Sigmoid colon (tissue), 7 donors: ENCODE measurements around the gene FBLN7. TPM values are rescaled to one million over a fixed set of nuclear protein-coding genes. Genes with fewer than 3 reads are reported as not detected.

Experiments
- DNase-seq: peaks from one replicate; pipeline ENCODE4 v3.0.0-alpha.2; 2019
- H3K27ac ChIP-seq, 4 donors: fragments of 200-600 bp; sonication (generic); one replicate each; pipeline ENCODE4 v1.5.1; 2016 to 2019; ENCODE audit warnings: mild to moderate bottlenecking in 1 of 4
- H3K27me3 ChIP-seq, 3 donors: fragments of 200-600 bp; sonication (generic); one replicate each; pipeline ENCODE4 v1.5.1; 2019; ENCODE audit warnings: mild to moderate bottlenecking in 1 of 3
- H3K36me3 ChIP-seq, 4 donors: fragments of 200-600 bp; sonication (generic); one replicate each; pipeline ENCODE4 v1.5.1; 2016 to 2019
- H3K4me1 ChIP-seq, 4 donors: fragments of 200-600 bp; sonication (generic); one replicate each; pipeline ENCODE4 v1.5.1; 2017 to 2019
- H3K4me3 ChIP-seq, 4 donors: fragments of 200-600 bp; sonication (generic); one replicate each; pipeline ENCODE4 v1.5.1; 2017 to 2019; ENCODE audit warnings: mild to moderate bottlenecking in 2 of 4, moderate library complexity in 1 of 4
- H3K9me3 ChIP-seq, 4 donors: fragments of 200-600 bp in 3 of 4; sonication (generic) in 3 of 4; one replicate each; pipeline versions ENCODE4 v1.5.1 to v1.6.1; 2013 to 2019
- CTCF ChIP-seq, 4 experiments: fragments of 450-650 bp in 3 of 4; fragments of 200-600 bp in 1 of 4; IDR thresholded peaks; one replicate each; pipeline ENCODE4 v1.5.1; 2016 to 2019; ENCODE audit warnings: antibody characterized with exemption in 4 of 4, mild to moderate bottlenecking in 3 of 4, moderate library complexity in 2 of 4
- EP300 ChIP-seq, 4 donors: sonication (generic); formaldehyde crosslinking; IDR thresholded peaks; one replicate each; pipeline ENCODE4 v1.6.1; 2017; ENCODE audit warnings: antibody characterized with exemption in 4 of 4
- POLR2A ChIP-seq, 2 donors: fragments of 450-650 bp; IDR thresholded peaks; one replicate each; pipeline ENCODE4 v1.6.1; 2016; ENCODE audit warnings: antibody characterized with exemption in 2 of 2, mild to moderate bottlenecking in 2 of 2, moderate library complexity in 2 of 2
- POLR2AphosphoS5 ChIP-seq, 4 donors: sonication (generic); formaldehyde crosslinking; IDR thresholded peaks; one replicate each; pipeline ENCODE4 v1.6.1; 2017; ENCODE audit warnings: antibody characterized with exemption in 4 of 4
- WGBS, 2 donors: extraction: QIAGEN DNeasy Blood & Tissue Kit; methylation state at CpG; one replicate each; pipeline ENCODE4 v1.1.7; 2013; 5-methylcytosine and 5-hydroxymethylcytosine counted together
- intact Hi-C: fragments of 100-400 bp; cut with DNase I; formaldehyde crosslinking; loops from one replicate; pipeline ENCODE4 v1.15.1; 2023
- polyA plus RNA-seq, 3 donors: library from polyadenylated mRNA; stranded (reverse); fragments of 200-250 nt; gene quantifications; one replicate each; pipeline ENCODE4 v1.2.3, GENCODE V29; 2013
- total RNA-seq, 4 donors: library from RNA; depleted of rRNA; stranded (reverse); fragments of >200 nt; gene quantifications; one replicate each; pipeline ENCODE4 v1.1.0, GENCODE V29; 2016
- donor health status: healthy with polysubstance abuse.
- donor health status: Bipolar disorder and iron deficiency.
- donor health status: healthy.

FBLN7 gene
- total and polyA plus RNA-seq, 7 donors: 0.95 to 3.3 (median 1.1) TPM; not detected in 2

GRCh38 chr2:112144966-112145365 is 6.8 kb downstream of the FBLN7 start:
- DNase-seq: no peak
- Histone ChIP-seq H3K4me3 (no peak overlapping the region), H3K4me1 (peaks cover 0 to 5% (median 1%) of the 10 kb centered on the region in 4 donors), H3K9me3 (no peaks in the 10 kb centered on the region), H3K27me3 (peaks cover 0 to 11% (median 8%) of the 10 kb centered on the region in 3 donors), H3K36me3 (no peaks in the 10 kb centered on the region), H3K27ac (no peak overlapping the region)
- WGBS, 2 donors: 91 to 94% methylated on average over 6 of the region's 6 CpGs
- TF ChIP-seq POLR2A (IDR thresholded peaks at IDR 0.05) (no peak), POLR2AphosphoS5 (IDR thresholded peaks at IDR 0.05) (no peak), EP300 (IDR thresholded peaks at IDR 0.05) (no peak), CTCF (IDR thresholded peaks at IDR 0.05) (no peak)
- intact Hi-C loops: no loop called here

- no peak for DNase-seq
- H3K36me3 ChIP-seq: no peaks in the 10 kb centered on the region
- H3K9me3 ChIP-seq: no peaks in the 10 kb centered on the region
- H3K27ac ChIP-seq: no peak overlapping the region
- TF ChIP-seq POLR2A (IDR thresholded peaks at IDR 0.05) (no peak), POLR2AphosphoS5 (IDR thresholded peaks at IDR 0.05) (no peak), CTCF (IDR thresholded peaks at IDR 0.05) (no peak), EP300 (IDR thresholded peaks at IDR 0.05) (no peak)
- intact Hi-C loops: no loop called here
- H3K27me3 ChIP-seq: no peaks in the 10 kb centered on the region
- peaks cover 0 to 12% (median 5%) of the 10 kb centered on the region in 4 donors for H3K4me1 ChIP-seq
- whole genome bisulfite sequencing, 2 donors: 91 to 94% methylated on average over 17 of the region's 17 CpGs
- no peak overlapping the region for H3K4me3 ChIP-seq
These were observed 9.4 kb downstream of the FBLN7 start for GRCh38 chr2:112147382-112148168.

GRCh38 chr2:112148477-112148876 is 10.3 kb downstream of the FBLN7 start:
- Histone ChIP-seq H3K36me3 (no peaks in the 10 kb centered on the region), H3K4me1 (peaks cover 0 to 12% (median 5%) of the 10 kb centered on the region in 4 donors), H3K9me3 (no peaks in the 10 kb centered on the region), H3K27ac (no peak overlapping the region), H3K4me3 (no peak overlapping the region), H3K27me3 (no peaks in the 10 kb centered on the region)
- WGBS, 2 donors: 69 to 84% methylated on average over 2 of the region's 2 CpGs
- intact Hi-C loops: no loop called here
- no peak for TF ChIP-seq POLR2A (IDR thresholded peaks at IDR 0.05)
- no peak for DNase-seq

GRCh38 chr2:112149194-112149593 is 11.0 kb downstream of the FBLN7 start:
- Histone ChIP-seq H3K27me3 (no peaks in the 10 kb centered on the region), H3K4me1 (peaks cover 0 to 12% (median 5%) of the 10 kb centered on the region in 4 donors), H3K36me3 (no peaks in the 10 kb centered on the region), H3K4me3 (no peak overlapping the region), H3K9me3 (no peaks in the 10 kb centered on the region), H3K27ac (no peak overlapping the region)
- WGBS, 2 donors: 90 to 91% methylated on average over 5 of the region's 5 CpGs
- intact Hi-C loops: no loop called here
- no peak for TF ChIP-seq POLR2A (IDR thresholded peaks at IDR 0.05)
- TF ChIP-seq EP300 (IDR thresholded peaks at IDR 0.05): no peak
- TF ChIP-seq POLR2AphosphoS5 (IDR thresholded peaks at IDR 0.05): no peak
- no peak for TF ChIP-seq CTCF (IDR thresholded peaks at IDR 0.05)
- DNase-seq: no peak

- Histone ChIP-seq H3K4me3 (no peak overlapping the region), H3K27me3 (no peaks in the 10 kb centered on the region), H3K27ac (peak overlapping the region in 1 of 4 donors; percentile 46), H3K4me1 (peaks cover 0 to 12% (median 5%) of the 10 kb centered on the region in 4 donors), H3K9me3 (no peaks in the 10 kb centered on the region), H3K36me3 (no peaks in the 10 kb centered on the region)
- DNase-seq: no peak
- intact Hi-C loops: no loop called here
- TF ChIP-seq POLR2AphosphoS5 (IDR thresholded peaks at IDR 0.05) (no peak), EP300 (IDR thresholded peaks at IDR 0.05) (no peak), POLR2A (IDR thresholded peaks at IDR 0.05) (no peak), CTCF (IDR thresholded peaks at IDR 0.05) (no peak)
- 81 to 85% methylated on average over 7 of the region's 7 CpGs for WGBS, 2 donors
These were observed 11.8 kb downstream of the FBLN7 start for GRCh38 chr2:112149866-112150435.
